ENCODE measurements around the gene CST6. TPM values are rescaled to one million over a fixed set of nuclear protein-coding genes. Genes with fewer than 3 reads are reported as not detected.

CST6 gene
- total and polyA plus RNA-seq, 2 experiments from 2014 or later = 4.2 to 8.3 TPM

DNA sequence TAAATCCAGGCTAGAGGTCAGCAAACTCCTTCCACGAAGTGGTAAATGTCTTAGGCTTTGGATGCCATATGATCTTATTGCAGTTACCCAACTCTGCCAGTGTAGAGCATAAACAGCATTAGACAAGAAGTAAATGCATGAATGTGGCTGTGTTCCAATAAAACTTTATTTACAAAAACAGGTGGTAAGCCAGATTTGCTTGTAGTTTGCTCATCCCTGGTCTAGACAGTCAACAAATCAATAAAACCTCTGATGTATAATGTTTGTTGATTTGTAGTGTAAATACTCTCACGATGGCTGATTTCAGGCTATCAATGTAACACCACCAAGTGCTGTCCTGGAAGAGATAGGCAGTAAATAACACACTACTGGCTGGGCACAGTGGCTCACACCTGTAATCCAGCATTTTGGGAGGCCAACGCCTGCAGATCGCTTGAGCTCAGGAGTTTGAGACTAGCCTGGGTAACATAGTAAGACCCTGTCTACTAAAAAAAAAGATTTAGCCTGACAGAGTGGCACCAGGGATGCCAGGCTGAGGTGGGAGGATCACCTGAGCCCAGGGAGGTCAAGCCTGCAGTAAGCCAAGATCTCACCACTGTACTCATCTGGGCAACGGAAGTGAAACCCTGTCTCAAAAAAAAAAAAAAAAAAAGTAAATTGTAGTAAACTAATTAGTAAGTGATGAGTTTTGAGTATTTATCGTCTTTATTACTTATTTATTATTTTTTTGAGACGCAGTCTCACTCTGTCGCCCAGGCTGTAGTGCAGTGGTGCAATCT, 21.3 kb downstream of the CST6 start:
- no peaks in the 10 kb centered on the region for H3K27me3 ChIP-seq (ENCODE audit: insufficient read depth)
- no peak for ATAC-seq
- H3K4me3 ChIP-seq = no peak overlapping the region
- Mint-ChIP-seq H3K4me3 (no peak overlapping the region), H3K36me3 (ENCODE audit: low read depth) (peaks cover 9% of the 10 kb centered on the region; the same call in 2 of the 3 replicates), H3K4me1 (no peaks in the 10 kb centered on the region), H3K27ac (no peak overlapping the region), H3K27me3 (ENCODE audit: insufficient read depth, low read depth, poor library complexity) (peaks cover 5% of the 10 kb centered on the region), H3K9me3 (peaks cover 27% of the 10 kb centered on the region)
- no peak overlapping the region for H2AFZ ChIP-seq
- no peaks in the 10 kb centered on the region for H3K79me2 ChIP-seq (replicated peaks; ENCODE audit: insufficient read depth)
- H3K36me3 ChIP-seq (ENCODE audit: insufficient read depth) = no peaks in the 10 kb centered on the region
- no peaks in the 10 kb centered on the region for H4K20me1 ChIP-seq (replicated peaks; ENCODE audit: insufficient read depth)
- no peak overlapping the region for H3K27ac ChIP-seq (ENCODE audit: low read depth)
- no peaks in the 10 kb centered on the region for H3F3A ChIP-seq (replicated peaks; ENCODE audit: low read depth)
- DNase-seq (ENCODE audit: low spot score) = no peak
- H3K4me2 ChIP-seq = no peak overlapping the region
- no peaks in the 10 kb centered on the region for H3K9me2 ChIP-seq (ENCODE audit: insufficient read depth)
- no peaks in the 10 kb centered on the region for H3K4me1 ChIP-seq (ENCODE audit: insufficient read depth)
- TF ChIP-seq REST (IDR thresholded peaks at IDR 0.05; ENCODE audit: unreplicated experiment) (no peak), NANOG (IDR thresholded peaks at IDR 0.05; ENCODE audit: borderline replicate concordance) (no peak), EZH2phosphoT487 (IDR thresholded peaks at IDR 0.05; ENCODE audit: unreplicated experiment) (no peak), CTCF (conservative IDR thresholded peaks at IDR 0.05; ENCODE audit: low read depth in 2 of 2) (no peak), ZNF331 (CRISPR knock-in tag; IDR thresholded peaks at IDR 0.05; ENCODE audit: low read depth) (no peak), STAT1 (IDR thresholded peaks at IDR 0.05; ENCODE audit: unreplicated experiment) (no peak)

- peaks cover 9% of the 10 kb centered on the region; the same call in 2 of the 3 replicates for H3K36me3 Mint-ChIP-seq (ENCODE audit: low read depth)
- H3K36me3 ChIP-seq (ENCODE audit: insufficient read depth) = no peaks in the 10 kb centered on the region
- H3K27me3 ChIP-seq (ENCODE audit: insufficient read depth) = no peaks in the 10 kb centered on the region
- H3K79me2 ChIP-seq (replicated peaks; ENCODE audit: insufficient read depth) = no peaks in the 10 kb centered on the region
- DNase-seq (ENCODE audit: low spot score) (no peak), ATAC-seq (no peak)
- H3K4me1 ChIP-seq (ENCODE audit: insufficient read depth) = no peaks in the 10 kb centered on the region
- no peak overlapping the region for H2AFZ ChIP-seq
- H3F3A ChIP-seq (replicated peaks; ENCODE audit: low read depth) = no peaks in the 10 kb centered on the region
- no peak overlapping the region for H3K27ac ChIP-seq (ENCODE audit: low read depth)
- no peak overlapping the region for H3K4me3 Mint-ChIP-seq
- H3K9me2 ChIP-seq (ENCODE audit: insufficient read depth) = no peaks in the 10 kb centered on the region
- no peak overlapping the region for H3K27ac Mint-ChIP-seq
- H3K4me2 ChIP-seq = no peak overlapping the region
- H3K9me3 Mint-ChIP-seq = peaks cover 37% of the 10 kb centered on the region
- no peaks in the 10 kb centered on the region for H3K4me1 Mint-ChIP-seq
- no peaks in the 10 kb centered on the region for H4K20me1 ChIP-seq (replicated peaks; ENCODE audit: insufficient read depth)
- H3K4me3 ChIP-seq = no peak overlapping the region
- H3K27me3 Mint-ChIP-seq (ENCODE audit: insufficient read depth, low read depth, poor library complexity) = peaks cover 5% of the 10 kb centered on the region
- TF ChIP-seq REST (IDR thresholded peaks at IDR 0.05; ENCODE audit: unreplicated experiment) (no peak), CREB1 (CRISPR knock-in tag; IDR thresholded peaks at IDR 0.05; ENCODE audit: low read depth) (no peak), JUNB (IDR thresholded peaks at IDR 0.05; ENCODE audit: unreplicated experiment) (no peak), EZH2 (IDR thresholded peaks at IDR 0.05; ENCODE audit: low read depth, unreplicated experiment) (no peak), ZNF331 (CRISPR knock-in tag; IDR thresholded peaks at IDR 0.05; ENCODE audit: low read depth) (no peak)
- TF ChIP-seq, protein P1, sequence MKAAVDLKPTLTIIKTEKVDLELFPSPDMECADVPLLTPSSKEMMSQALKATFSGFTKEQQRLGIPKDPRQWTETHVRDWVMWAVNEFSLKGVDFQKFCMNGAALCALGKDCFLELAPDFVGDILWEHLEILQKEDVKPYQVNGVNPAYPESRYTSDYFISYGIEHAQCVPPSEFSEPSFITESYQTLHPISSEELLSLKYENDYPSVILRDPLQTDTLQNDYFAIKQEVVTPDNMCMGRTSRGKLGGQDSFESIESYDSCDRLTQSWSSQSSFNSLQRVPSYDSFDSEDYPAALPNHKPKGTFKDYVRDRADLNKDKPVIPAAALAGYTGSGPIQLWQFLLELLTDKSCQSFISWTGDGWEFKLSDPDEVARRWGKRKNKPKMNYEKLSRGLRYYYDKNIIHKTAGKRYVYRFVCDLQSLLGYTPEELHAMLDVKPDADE (IDR thresholded peaks at IDR 0.05) = no peak
Observed at GRCh38 chr11:66035653-66036333, 24.0 kb downstream of the CST6 start.
